K562 (cell line): ENCODE data around the gene CMSS1. TPM values are rescaled to one million over a fixed set of nuclear protein-coding genes. Genes with fewer than 3 reads are reported as not detected.

Source experiments
- ATAC-seq: fragments of 200-7000 bp; cut with Tn5 transposase; 3 replicates; pipeline ENCODE4 v1.9.1; 2020; ENCODE audit warnings: moderate library complexity
- BruUV-seq: library from RNA; stranded (reverse); fragments of 400-500 nt; replicated peaks from 2 replicates; lab custom pipeline; 2021; lab: Mats Ljungman, UMichigan
- CTCF ChIA-PET: fragments of 300-600 bp; formaldehyde crosslinking; extraction: SDS; loops from one replicate; lab custom pipeline; 2021; ENCODE audit warnings: low intra/inter-chr PET ratio; lab: Yijun Ruan, JAX
- POLR2A ChIA-PET: fragments of 300-600, 350-650 bp; sonication (Branson Sonifier 250); formaldehyde crosslinking; extraction: SDS; loops from one replicate; lab custom pipeline; 2021; ENCODE audit warnings: antibody characterized with exemption, inconsistent platforms; lab: Yijun Ruan, JAX
- DNase-seq, 4 experiments: peaks; one replicate each; pipeline versions ENCODE4 v3.0.0 to v3.0.0-alpha.2; 2011 to 2018; ENCODE audit warnings: low spot score in 3 of 4, mixed read lengths in 3 of 4; ENCODE audit errors: extremely low read depth in 1 of 4
- FAIRE-seq: peaks from 2 replicates; lab custom pipeline; 2011; peaks lifted over from hg19 to GRCh38; lab: Jason Lieb, UNC
- H2AFZ ChIP-seq: 2 replicates; pipeline ENCODE4 v1.6.0; 2011; ENCODE audit warnings: low read depth, low read length, control low read depth, inconsistent platforms
- H3K27ac ChIP-seq: fragments of 200-600 bp; 3 replicates; pipeline ENCODE4 v1.8.0; 2011; ENCODE audit warnings: low read depth, mild to moderate bottlenecking, control low read depth, inconsistent platforms, low read length, moderate library complexity, mixed read lengths; ENCODE audit errors: extremely low read depth
- H3K27me3 ChIP-seq, 2 experiments: fragments of 300-600 bp in 1 of 2; 2 replicates in 1 of 2; 3 replicates in 1 of 2; pipeline versions ENCODE4 v1.6.0 to v1.8.0; 2011; ENCODE audit warnings: inconsistent platforms in 2 of 2, low read length in 2 of 2, mild to moderate bottlenecking in 1 of 2, mixed read lengths in 1 of 2, moderate library complexity in 1 of 2; ENCODE audit not compliant: control insufficient read depth in 2 of 2, insufficient read depth in 2 of 2
- H3K36me3 ChIP-seq: fragments of 300-600 bp; 3 replicates; pipeline ENCODE4 v1.8.0; 2011; ENCODE audit warnings: mild to moderate bottlenecking, low read length, inconsistent platforms; ENCODE audit not compliant: control insufficient read depth, insufficient read depth
- H3K4me1 ChIP-seq, 2 experiments: fragments of 200-600 bp in 1 of 2; replicated peaks in 1 of 2; 2 replicates in 1 of 2; 3 replicates in 1 of 2; pipeline versions ENCODE4 v1.5.1 to v1.8.0; 2011; ENCODE audit warnings: inconsistent platforms in 2 of 2, low read length in 2 of 2, mild to moderate bottlenecking in 1 of 2, mixed read lengths in 1 of 2, moderate library complexity in 1 of 2; ENCODE audit not compliant: control insufficient read depth in 2 of 2, insufficient read depth in 2 of 2
- H3K4me2 ChIP-seq: 2 replicates; pipeline ENCODE4 v1.6.1; 2011; ENCODE audit warnings: low read length, control low read depth, inconsistent platforms, mixed read lengths; ENCODE audit not compliant: insufficient read depth
- H3K4me3 ChIP-seq: fragments of 200-600 bp; sonication (generic), shearing (Covaris generic); 2 replicates; pipeline ENCODE4 v1.5.1; 2016; ENCODE audit warnings: control low read depth, inconsistent platforms
- H3K79me2 ChIP-seq: fragments of 200-600 bp; 3 replicates; pipeline ENCODE4 v1.8.0; 2011; ENCODE audit warnings: low read length, inconsistent platforms; ENCODE audit not compliant: control insufficient read depth, insufficient read depth
- H3K9ac ChIP-seq, 2 experiments: 2 replicates each; pipeline versions ENCODE4 v1.6.0 to v1.6.1; 2011; ENCODE audit warnings: low read depth in 2 of 2, low read length in 2 of 2, control low read depth in 1 of 2, inconsistent platforms in 1 of 2, mild to moderate bottlenecking in 1 of 2, mixed read lengths in 1 of 2; ENCODE audit not compliant: insufficient read depth in 1 of 2
- H3K9me1 ChIP-seq: one replicate; pipeline ENCODE4 v1.6.0; 2011; ENCODE audit warnings: inconsistent platforms, mild to moderate bottlenecking, low read length, moderate library complexity; ENCODE audit not compliant: control insufficient read depth, insufficient read depth
- H3K9me3 ChIP-seq: replicated peaks from 2 replicates; pipeline ENCODE4 v1.5.1; 2011; ENCODE audit warnings: low read depth, low read length, inconsistent platforms; ENCODE audit not compliant: control insufficient read depth, insufficient read depth
- H4K20me1 ChIP-seq: replicated peaks from 2 replicates; pipeline ENCODE4 v1.6.1; 2011; ENCODE audit warnings: low read length, inconsistent platforms, mixed read lengths; ENCODE audit not compliant: control insufficient read depth, insufficient read depth
- CBFA2T2 ChIP-seq: fragments of 450-650 bp; conservative IDR thresholded peaks from 2 replicates; pipeline ENCODE4 v1.6.1; 2017; ENCODE audit warnings: mild to moderate bottlenecking
- CBFA2T3 ChIP-seq: fragments of 450-650 bp; IDR thresholded peaks from 2 replicates; pipeline ENCODE4 v1.6.1; 2017
- DDX20 ChIP-seq: fragments of 450-650 bp; IDR thresholded peaks from 2 replicates; pipeline ENCODE4 v1.6.1; 2016; ENCODE audit warnings: missing genetic modification characterization, low read depth, mild to moderate bottlenecking, missing compliant biosample characterization, moderate library complexity
- E2F3 ChIP-seq: fragments of 250-450 bp; sonication (Bioruptor Pico); IDR thresholded peaks from 2 replicates; pipeline ENCODE4 v1.4.0; 2020; ENCODE audit warnings: mild to moderate bottlenecking
- ETS2 ChIP-seq: IDR thresholded peaks from 2 replicates; pipeline ENCODE4 v1.6.1; 2016; ENCODE audit warnings: borderline replicate concordance, missing genetic modification characterization, mild to moderate bottlenecking, moderate library complexity, missing compliant biosample characterization; ENCODE audit not compliant: poor library complexity, severe bottlenecking
- FOSL1 ChIP-seq: fragments of 200-800 bp; sonication (Bioruptor generic); conservative IDR thresholded peaks from 2 replicates; pipeline ENCODE4 v1.6.1; 2016; ENCODE audit warnings: missing genetic modification characterization, missing compliant biosample characterization
- FOXA1 ChIP-seq: fragments of 450-650 bp; IDR thresholded peaks from 2 replicates; pipeline ENCODE4 v1.6.1; 2016; ENCODE audit warnings: mild to moderate bottlenecking, borderline replicate concordance
- FOXJ2 ChIP-seq: fragments of 200-800 bp; sonication (Bioruptor generic); IDR thresholded peaks from 2 replicates; pipeline ENCODE4 v1.6.1; 2016; ENCODE audit warnings: missing genetic modification characterization, missing compliant biosample characterization
- HMG20B ChIP-seq: fragments of 250-450 bp; sonication (Bioruptor Pico); IDR thresholded peaks from 2 replicates; pipeline ENCODE4 v1.5.0; 2021; ENCODE audit warnings: mild to moderate bottlenecking
- RBM25 ChIP-seq: fragments of 200-400 bp; formaldehyde crosslinking; IDR thresholded peaks from 2 replicates; pipeline ENCODE4 v1.6.1; 2018; ENCODE audit warnings: low read length, low read depth, moderate library complexity; ENCODE audit not compliant: severe bottlenecking
- RCOR1 ChIP-seq, 2 experiments: IDR thresholded peaks; 2 replicates each; pipeline ENCODE4 v1.6.1; 2012; ENCODE audit warnings: low read depth in 2 of 2, low read length in 2 of 2, borderline replicate concordance in 1 of 2, improper control_type of control experiment in 1 of 2
- SMAD2 ChIP-seq: fragments of 150-350 bp; IDR thresholded peaks from 2 replicates; pipeline ENCODE4 v1.6.1; 2014; ENCODE audit warnings: low read depth, mild to moderate bottlenecking, low read length
- SRSF9 ChIP-seq: fragments of 200-400 bp; formaldehyde crosslinking; IDR thresholded peaks from 2 replicates; pipeline ENCODE4 v1.6.1; 2017; ENCODE audit warnings: low read depth, low read length, borderline replicate concordance
- TSC22D4 ChIP-seq: fragments of 450-650 bp; IDR thresholded peaks from 2 replicates; pipeline ENCODE4 v1.6.1; 2016; ENCODE audit warnings: missing genetic modification characterization, missing biosample characterization, control low read depth
- ZNF561 ChIP-seq: fragments of 450-650 bp; formaldehyde crosslinking; conservative IDR thresholded peaks from 2 replicates; pipeline ENCODE4 v1.4.0; 2020; ENCODE audit warnings: mild to moderate bottlenecking, moderate library complexity
- WGBS: fragments of 100-300 bp; shearing (Covaris generic); methylation state at CpG from one replicate; pipeline ENCODE4 v1.1.6; 2016; ENCODE audit warnings: low coverage, mixed read lengths; ENCODE audit not compliant: insufficient coverage; ENCODE audit errors: missing lambda C conversion rate; 5-methylcytosine and 5-hydroxymethylcytosine counted together
- in situ Hi-C: fragments of 300-500 bp; cut with MboI; formaldehyde crosslinking; loops from 4 replicates; pipeline ENCODE4 v1.15.0; 2018; ENCODE audit warnings: inconsistent platforms, mixed read lengths
- intact Hi-C: fragments of 100-400 bp; cut with micrococcal nuclease; formaldehyde crosslinking; loops from 2 replicates; pipeline ENCODE4 v1.14.2; 2022
- polyA plus RNA-seq, 8 experiments: library from polyadenylated mRNA; depleted of rRNA in 4 of 8; stranded (reverse) in 5 of 8; unstranded in 3 of 8; fragments of >200 nt; fragmentation: Nextera tagmentation in 2 of 8; fragmentation: Illumina TruSeq in 1 of 8; extraction: Ambion mirVana in 2 of 8; extraction: Trizol in 1 of 8; gene quantifications; 2 replicates each; pipeline versions ENCODE4 v1.2.1 to v1.2.3, GENCODE V29; 2011 to 2014; ENCODE audit warnings: inconsistent platforms in 1 of 8, missing spikeins in 1 of 8
- total RNA-seq, 7 experiments: library from RNA; depleted of rRNA in 6 of 7; stranded (reverse); fragments of >200 nt in 6 of 7; fragmentation: Illumina TruSeq in 2 of 7; extraction: Trizol in 2 of 7; gene quantifications; 2 replicates each; pipeline versions ENCODE4 v1.2.1 to v1.2.3, GENCODE V29; 2011 to 2021; ENCODE audit warnings: low replicate concordance in 1 of 7
- TF ChIP-seq, protein P1 (sequence below): fragments of 150-350 bp; IDR thresholded peaks from 2 replicates; pipeline ENCODE4 v1.6.1; 2014; ENCODE audit warnings: low read depth, mild to moderate bottlenecking, low read length, borderline replicate concordance

Gene CMSS1
- total and polyA plus RNA-seq, 9 of the 15 experiments (the other 6 are each of a cell fraction or from before 2014, with no cell fraction given) = 46.9 to 109 (median 72.3) TPM

- Histone ChIP-seq H2AFZ (no peak overlapping the region), H3K9me1 (no peaks in the 10 kb centered on the region), H3K36me3 (no peaks in the 10 kb centered on the region), H3K4me2 (no peak overlapping the region), H3K27me3 (no peaks in the 10 kb centered on the region), H3K9ac (no peak overlapping the region), H3K79me2 (no peaks in the 10 kb centered on the region), H3K27ac (no peak overlapping the region), H3K9me3 (no peaks in the 10 kb centered on the region), H3K4me1 (no peaks in the 10 kb centered on the region), H3K4me3 (no peak overlapping the region), H4K20me1 (no peaks in the 10 kb centered on the region)
- no TSS peak for BruUV-seq
- 100% methylated on average over 2 of the region's 3 CpGs for WGBS
- ChIA-PET POLR2A (no interaction called here), CTCF (no interaction called here)
- DNase-seq = no peak
- no peak for FAIRE-seq
- TF ChIP-seq FOXA1 (no peak), HMG20B (CRISPR knock-in tag) (no peak), TSC22D4 (tag) (no peak), RCOR1 (IDR thresholded peaks at IDR 0.05; ENCODE audit: borderline replicate concordance in 1 of 2, low read depth in 2 of 2, low read length in 2 of 2) (no peak), FOSL1 (tag) (no peak), CBFA2T2 (no peak), E2F3 (CRISPR knock-in tag) (no peak), ZNF561 (no peak), SMAD2 (no peak), DDX20 (tag) (no peak), RBM25 (no peak), ETS2 (tag) (no peak), FOXJ2 (tag) (no peak), CBFA2T3 (no peak), SRSF9 (no peak)
- TF ChIP-seq, protein P1, sequence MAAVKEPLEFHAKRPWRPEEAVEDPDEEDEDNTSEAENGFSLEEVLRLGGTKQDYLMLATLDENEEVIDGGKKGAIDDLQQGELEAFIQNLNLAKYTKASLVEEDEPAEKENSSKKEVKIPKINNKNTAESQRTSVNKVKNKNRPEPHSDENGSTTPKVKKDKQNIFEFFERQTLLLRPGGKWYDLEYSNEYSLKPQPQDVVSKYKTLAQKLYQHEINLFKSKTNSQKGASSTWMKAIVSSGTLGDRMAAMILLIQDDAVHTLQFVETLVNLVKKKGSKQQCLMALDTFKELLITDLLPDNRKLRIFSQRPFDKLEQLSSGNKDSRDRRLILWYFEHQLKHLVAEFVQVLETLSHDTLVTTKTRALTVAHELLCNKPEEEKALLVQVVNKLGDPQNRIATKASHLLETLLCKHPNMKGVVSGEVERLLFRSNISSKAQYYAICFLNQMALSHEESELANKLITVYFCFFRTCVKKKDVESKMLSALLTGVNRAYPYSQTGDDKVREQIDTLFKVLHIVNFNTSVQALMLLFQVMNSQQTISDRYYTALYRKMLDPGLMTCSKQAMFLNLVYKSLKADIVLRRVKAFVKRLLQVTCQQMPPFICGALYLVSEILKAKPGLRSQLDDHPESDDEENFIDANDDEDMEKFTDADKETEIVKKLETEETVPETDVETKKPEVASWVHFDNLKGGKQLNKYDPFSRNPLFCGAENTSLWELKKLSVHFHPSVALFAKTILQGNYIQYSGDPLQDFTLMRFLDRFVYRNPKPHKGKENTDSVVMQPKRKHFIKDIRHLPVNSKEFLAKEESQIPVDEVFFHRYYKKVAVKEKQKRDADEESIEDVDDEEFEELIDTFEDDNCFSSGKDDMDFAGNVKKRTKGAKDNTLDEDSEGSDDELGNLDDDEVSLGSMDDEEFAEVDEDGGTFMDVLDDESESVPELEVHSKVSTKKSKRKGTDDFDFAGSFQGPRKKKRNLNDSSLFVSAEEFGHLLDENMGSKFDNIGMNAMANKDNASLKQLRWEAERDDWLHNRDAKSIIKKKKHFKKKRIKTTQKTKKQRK = no peak
- no peak for ATAC-seq
- intact Hi-C loops = no loop called here
- in situ Hi-C loops = no loop called here
Observed at GRCh38 chr3:99965681-99966408, 148.2 kb downstream of the CMSS1 start.
